Activated naive CD8-positive, alpha-beta T cell (primary cell): ENCODE results near the gene SERINC5.

Experiments
- H3K27ac Mint-ChIP-seq: one replicate; pipeline ENCODE4 v1.8.0; 2021; ENCODE audit warnings: mixed read lengths
- H3K27me3 Mint-ChIP-seq: one replicate; pipeline ENCODE4 v1.8.0; 2021; ENCODE audit warnings: mixed read lengths
- H3K36me3 Mint-ChIP-seq: one replicate; pipeline ENCODE4 v1.8.0; 2021; ENCODE audit warnings: mixed read lengths
- H3K4me1 Mint-ChIP-seq: one replicate; pipeline ENCODE4 v1.8.0; 2021; ENCODE audit warnings: low read depth, mixed read lengths
- H3K4me3 Mint-ChIP-seq: one replicate; pipeline ENCODE4 v1.8.0; 2021; ENCODE audit warnings: mild to moderate bottlenecking, mixed read lengths
- H3K9me3 Mint-ChIP-seq: one replicate; pipeline ENCODE4 v1.8.0; 2021; ENCODE audit warnings: low read depth, mixed read lengths

Gene SERINC5

GRCh38 chr5:80225189-80225933 lies 30.5 kb downstream of the SERINC5 start:
- Mint-ChIP-seq H3K27ac (peak overlapping the region; percentile 85), H3K27me3 (no peaks in the 10 kb centered on the region), H3K4me1 (peaks cover 72% of the 10 kb centered on the region), H3K9me3 (no peaks in the 10 kb centered on the region), H3K4me3 (peak overlapping the region; percentile 76), H3K36me3 (peaks cover 8% of the 10 kb centered on the region)

DNA sequence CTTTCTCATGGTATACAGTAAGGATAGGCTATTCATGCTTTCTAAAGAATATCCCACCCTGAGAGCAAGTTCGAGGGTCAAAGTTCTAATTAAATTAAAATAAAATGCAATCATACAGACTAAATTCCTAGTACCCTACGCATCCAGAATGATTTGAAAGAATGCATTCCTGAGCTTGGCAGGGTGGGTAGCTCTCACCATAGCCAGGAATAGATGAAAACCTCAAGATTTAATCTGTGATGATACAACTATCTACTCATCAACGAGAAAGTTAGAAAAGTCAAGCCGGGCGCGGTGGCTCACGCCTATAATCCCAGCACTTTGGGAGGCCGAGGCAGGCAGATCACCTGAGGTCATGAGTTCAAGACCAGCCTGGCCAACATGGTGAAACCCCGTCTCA lies 32.3 kb downstream of the SERINC5 start:
- Mint-ChIP-seq H3K27me3 (no peaks in the 10 kb centered on the region), H3K36me3 (peaks cover 8% of the 10 kb centered on the region), H3K4me3 (no peak overlapping the region), H3K9me3 (no peaks in the 10 kb centered on the region), H3K4me1 (peaks cover 74% of the 10 kb centered on the region), H3K27ac (no peak overlapping the region)

- Mint-ChIP-seq H3K4me1 (peaks cover 74% of the 10 kb centered on the region), H3K27ac (peak overlapping the region; percentile 88), H3K4me3 (peak overlapping the region; percentile 46)
Observed at GRCh38 chr5:80220245-80220897, 35.5 kb downstream of the SERINC5 start.

GRCh38 chr5:80219391-80219790 lies 36.5 kb downstream of the SERINC5 start:
- Mint-ChIP-seq H3K4me3 (peak overlapping the region; percentile 69), H3K27ac (peak overlapping the region; percentile 88), H3K9me3 (no peaks in the 10 kb centered on the region), H3K27me3 (no peaks in the 10 kb centered on the region), H3K36me3 (peaks cover 7% of the 10 kb centered on the region), H3K4me1 (peaks cover 78% of the 10 kb centered on the region)

More at GRCh38 chr5:80220245-80220897, 35.5 kb downstream of the SERINC5 start:
- Mint-ChIP-seq H3K36me3 (peaks cover 7% of the 10 kb centered on the region), H3K27me3 (no peaks in the 10 kb centered on the region), H3K9me3 (no peaks in the 10 kb centered on the region)

DNA sequence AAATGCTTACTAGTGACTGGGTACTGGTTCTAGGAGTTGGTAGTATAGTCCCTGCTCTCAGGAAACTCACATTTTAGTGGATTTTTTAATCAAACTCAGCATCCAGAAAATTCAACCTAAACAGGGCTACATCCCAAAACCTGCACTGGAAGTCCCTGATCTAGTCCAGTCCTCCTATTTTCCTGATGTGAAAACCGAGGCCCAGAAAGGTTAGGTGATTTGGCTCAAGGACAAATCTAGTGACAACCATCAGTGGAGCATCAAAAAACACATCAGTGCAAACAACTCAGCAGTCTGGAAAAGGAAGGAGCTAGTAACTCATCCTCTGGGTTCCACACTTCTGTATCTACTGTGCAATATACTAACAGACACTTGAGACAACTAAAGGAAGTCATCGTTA lies 38.2 kb downstream of the SERINC5 start:
- Mint-ChIP-seq H3K4me3 (peak overlapping the region; percentile 73), H3K27me3 (no peaks in the 10 kb centered on the region), H3K9me3 (no peaks in the 10 kb centered on the region), H3K27ac (peak overlapping the region; percentile 88), H3K36me3 (peaks cover 7% of the 10 kb centered on the region), H3K4me1 (peaks cover 91% of the 10 kb centered on the region)

DNA sequence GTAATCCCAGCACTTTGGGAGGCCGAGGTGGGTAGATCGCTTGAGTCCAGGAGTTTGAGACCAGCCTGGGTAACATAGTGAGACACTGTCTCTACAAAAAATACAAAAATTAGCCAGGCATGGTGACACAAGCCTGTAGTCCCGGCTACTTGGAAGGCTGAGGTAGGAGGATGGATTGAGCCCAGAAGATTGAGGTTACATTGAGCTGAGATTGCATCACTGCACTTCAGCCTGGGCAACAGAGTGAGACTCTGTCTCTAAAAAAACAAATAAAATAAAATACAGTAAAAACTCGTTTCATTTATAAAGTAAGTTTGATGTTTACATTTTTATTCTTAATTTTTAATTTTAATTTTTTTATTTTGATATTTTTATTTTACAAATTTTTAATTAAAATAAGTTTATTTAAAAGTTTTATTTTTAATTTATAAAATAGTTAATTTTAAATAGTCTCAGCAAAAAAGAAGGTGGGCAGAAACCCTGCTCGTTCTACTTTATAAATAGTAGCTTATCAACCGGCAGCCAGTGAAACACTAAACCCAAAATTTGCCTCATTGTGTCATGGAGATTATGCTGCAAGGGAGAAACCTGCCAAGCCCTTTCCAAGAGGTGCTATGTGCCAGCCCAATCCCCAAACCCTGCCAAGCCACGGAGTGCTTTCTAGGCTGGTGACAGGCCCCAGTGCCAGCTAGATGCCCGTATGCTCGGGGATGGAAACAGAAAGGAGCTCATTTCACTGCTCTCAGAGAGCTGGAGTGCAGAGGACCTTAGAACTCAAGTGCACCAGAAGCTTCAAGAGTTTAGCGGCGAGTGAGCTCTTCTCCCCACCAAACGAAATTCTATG lies 38.9 kb downstream of the SERINC5 start:
- H3K4me3 Mint-ChIP-seq = peak overlapping the region; percentile 88
- H3K36me3 Mint-ChIP-seq = peaks cover 7% of the 10 kb centered on the region
- H3K27ac Mint-ChIP-seq = peak overlapping the region; percentile 88
- no peaks in the 10 kb centered on the region for H3K9me3 Mint-ChIP-seq
- peaks cover 94% of the 10 kb centered on the region for H3K4me1 Mint-ChIP-seq
- H3K27me3 Mint-ChIP-seq = no peaks in the 10 kb centered on the region

DNA sequence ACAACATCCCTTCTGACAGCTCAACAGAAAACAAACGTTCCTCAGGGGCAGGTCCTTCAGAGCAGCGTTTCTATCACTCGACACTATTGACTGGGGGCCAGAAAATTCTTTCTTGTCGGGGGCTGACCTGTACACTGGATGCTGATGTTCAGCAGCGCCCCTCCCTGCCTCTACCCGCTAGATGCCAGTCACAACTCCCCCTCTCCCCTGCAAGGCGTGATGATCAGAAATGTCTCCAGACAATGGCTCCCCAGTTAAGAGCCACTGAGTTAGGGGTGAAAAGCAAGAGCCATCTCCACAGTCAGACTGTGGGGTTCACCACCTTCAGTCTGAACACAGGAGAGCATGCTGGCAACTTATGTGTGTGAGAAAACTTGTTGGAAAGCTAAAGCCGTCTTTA lies 39.8 kb downstream of the SERINC5 start:
- Mint-ChIP-seq H3K4me3 (peak overlapping the region; percentile 88), H3K27ac (peak overlapping the region; percentile 88), H3K4me1 (peaks cover 95% of the 10 kb centered on the region), H3K36me3 (peaks cover 7% of the 10 kb centered on the region), H3K27me3 (no peaks in the 10 kb centered on the region), H3K9me3 (no peaks in the 10 kb centered on the region)

GRCh38 chr5:80215523-80215922 lies 40.3 kb downstream of the SERINC5 start:
- H3K27me3 Mint-ChIP-seq = no peaks in the 10 kb centered on the region
- peak overlapping the region; percentile 88 for H3K4me3 Mint-ChIP-seq
- H3K27ac Mint-ChIP-seq = peak overlapping the region; percentile 88
- H3K9me3 Mint-ChIP-seq = no peaks in the 10 kb centered on the region
- H3K4me1 Mint-ChIP-seq = peaks cover 96% of the 10 kb centered on the region
- peaks cover 7% of the 10 kb centered on the region for H3K36me3 Mint-ChIP-seq

GRCh38 chr5:80213466-80213865 lies 42.4 kb downstream of the SERINC5 start:
- peak overlapping the region; percentile 88 for H3K27ac Mint-ChIP-seq
- no peaks in the 10 kb centered on the region for H3K27me3 Mint-ChIP-seq
- peaks cover 96% of the 10 kb centered on the region for H3K4me1 Mint-ChIP-seq
- peaks cover 10% of the 10 kb centered on the region for H3K36me3 Mint-ChIP-seq
- H3K9me3 Mint-ChIP-seq = no peaks in the 10 kb centered on the region
- H3K4me3 Mint-ChIP-seq = peak overlapping the region; percentile 27

GRCh38 chr5:80212171-80212667 lies 43.6 kb downstream of the SERINC5 start:
- Mint-ChIP-seq H3K36me3 (peaks cover 10% of the 10 kb centered on the region), H3K27ac (peak overlapping the region; percentile 88), H3K4me3 (peak overlapping the region; percentile 5), H3K27me3 (no peaks in the 10 kb centered on the region), H3K9me3 (no peaks in the 10 kb centered on the region), H3K4me1 (peaks cover 95% of the 10 kb centered on the region)

- H3K36me3 Mint-ChIP-seq = peaks cover 10% of the 10 kb centered on the region
- H3K9me3 Mint-ChIP-seq = no peaks in the 10 kb centered on the region
- H3K27me3 Mint-ChIP-seq = no peaks in the 10 kb centered on the region
- peaks cover 95% of the 10 kb centered on the region for H3K4me1 Mint-ChIP-seq
- peak overlapping the region; percentile 58 for H3K4me3 Mint-ChIP-seq
- H3K27ac Mint-ChIP-seq = peak overlapping the region; percentile 88
Observed at GRCh38 chr5:80211327-80211726, 44.5 kb downstream of the SERINC5 start.

DNA sequence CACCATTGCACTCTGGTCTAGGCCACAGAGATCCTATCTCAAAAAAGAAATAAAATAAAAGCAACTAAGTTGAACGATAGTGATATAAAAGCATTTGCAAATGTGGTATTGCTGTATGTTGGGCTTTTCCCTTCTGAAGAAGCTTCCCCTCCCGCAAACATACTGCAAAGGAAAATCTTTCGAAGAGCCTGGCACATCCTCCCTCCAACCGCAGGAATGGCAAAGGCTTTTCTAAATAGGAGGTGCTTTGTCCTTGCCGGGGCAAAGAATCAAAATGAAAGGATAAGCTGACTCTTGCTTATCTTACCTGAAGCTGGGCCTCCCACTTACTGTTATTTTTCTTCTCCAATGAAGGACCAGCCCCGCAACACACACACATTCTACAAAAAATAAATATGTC lies 45.8 kb downstream of the SERINC5 start:
- Mint-ChIP-seq H3K4me1 (peaks cover 95% of the 10 kb centered on the region), H3K9me3 (no peaks in the 10 kb centered on the region), H3K36me3 (peaks cover 5% of the 10 kb centered on the region), H3K27me3 (no peaks in the 10 kb centered on the region), H3K27ac (peak overlapping the region; percentile 88), H3K4me3 (peak overlapping the region; percentile 69)

- peaks cover 3% of the 10 kb centered on the region for H3K36me3 Mint-ChIP-seq
- peaks cover 94% of the 10 kb centered on the region for H3K4me1 Mint-ChIP-seq
- peak overlapping the region; percentile 2 for H3K4me3 Mint-ChIP-seq
- H3K9me3 Mint-ChIP-seq = no peaks in the 10 kb centered on the region
- peak overlapping the region; percentile 88 for H3K27ac Mint-ChIP-seq
- H3K27me3 Mint-ChIP-seq = no peaks in the 10 kb centered on the region
Observed at GRCh38 chr5:80208381-80208780, 47.5 kb downstream of the SERINC5 start.

GRCh38 chr5:80207832-80208231 lies 48.0 kb downstream of the SERINC5 start:
- Mint-ChIP-seq H3K27me3 (no peaks in the 10 kb centered on the region), H3K36me3 (peaks cover 3% of the 10 kb centered on the region), H3K4me1 (peaks cover 91% of the 10 kb centered on the region), H3K27ac (peak overlapping the region; percentile 86), H3K9me3 (no peaks in the 10 kb centered on the region), H3K4me3 (no peak overlapping the region)

GRCh38 chr5:80206282-80206681 lies 49.6 kb downstream of the SERINC5 start:
- Mint-ChIP-seq H3K36me3 (peaks cover 10% of the 10 kb centered on the region), H3K4me3 (peak overlapping the region; percentile 46), H3K27me3 (no peaks in the 10 kb centered on the region), H3K4me1 (peaks cover 88% of the 10 kb centered on the region), H3K27ac (peak overlapping the region; percentile 91), H3K9me3 (no peaks in the 10 kb centered on the region)
